ENCODE data around the gene DNAH12.

Gene DNAH12

GRCh38 chr3:57557085-57557537, 13.0 kb upstream of the DNAH12 start:
- Histone ChIP-seq H3K27me3 (ENCODE audit: insufficient read depth, low read length, poor library complexity, severe bottlenecking) (no peaks in the 10 kb centered on the region), H3F3A (ENCODE audit: low read depth) (no peaks in the 10 kb centered on the region), H3K4me2 (ENCODE audit: low read depth, low read length, poor library complexity, severe bottlenecking) (peak overlapping the region; percentile 100), H3K9me2 (replicated peaks; ENCODE audit: low read depth, low read length) (no peaks in the 10 kb centered on the region), H4K20me1 (ENCODE audit: insufficient read depth, low read length, poor library complexity, severe bottlenecking) (peaks cover 27% of the 10 kb centered on the region), H3K79me2 (ENCODE audit: insufficient read depth, low read length) (peaks cover 58% of the 10 kb centered on the region), H3K9ac (ENCODE audit: low read depth, low read length, poor library complexity, severe bottlenecking) (peak overlapping the region; percentile 88), H3K9me3 (ENCODE audit: insufficient read depth, low read depth, low read length) (no peaks in the 10 kb centered on the region), H3K4me3 (ENCODE audit: low read length, poor library complexity, severe bottlenecking) (peak overlapping the region; percentile 97), H3K4me1 (ENCODE audit: insufficient read depth, low read length, poor library complexity, severe bottlenecking) (peaks cover 42% of the 10 kb centered on the region), H3K36me3 (ENCODE audit: insufficient read depth, low read length) (no peaks in the 10 kb centered on the region), H2AFZ (ENCODE audit: low read length) (peak overlapping the region; percentile 99; the same call in 1 of the 2 replicates)
- TF ChIP-seq CTCF (conservative IDR thresholded peaks at IDR 0.05; ENCODE audit: low read length) (no peak), EZH2phosphoT487 (IDR thresholded peaks at IDR 0.05; ENCODE audit: borderline replicate concordance) (no peak)

GRCh38 chr3:57556459-57557084, 12.4 kb upstream of the DNAH12 start:
- H4K20me1 ChIP-seq (ENCODE audit: insufficient read depth, low read length, poor library complexity, severe bottlenecking), result peaks cover 27% of the 10 kb centered on the region
- peaks cover 53% of the 10 kb centered on the region for H3K79me2 ChIP-seq (ENCODE audit: insufficient read depth, low read length)
- peak overlapping the region; percentile 97 for H3K4me3 ChIP-seq (ENCODE audit: low read length, poor library complexity, severe bottlenecking)
- H3K36me3 ChIP-seq (ENCODE audit: insufficient read depth, low read length), result no peaks in the 10 kb centered on the region
- H3K4me2 ChIP-seq (ENCODE audit: low read depth, low read length, poor library complexity, severe bottlenecking), result peak overlapping the region; percentile 100
- H3K9ac ChIP-seq (ENCODE audit: low read depth, low read length, poor library complexity, severe bottlenecking), result peak overlapping the region; percentile 88
- H3F3A ChIP-seq (ENCODE audit: low read depth), result no peaks in the 10 kb centered on the region
- no peaks in the 10 kb centered on the region for H3K27me3 ChIP-seq (ENCODE audit: insufficient read depth, low read length, poor library complexity, severe bottlenecking)
- no peaks in the 10 kb centered on the region for H3K9me2 ChIP-seq (replicated peaks; ENCODE audit: low read depth, low read length)
- H2AFZ ChIP-seq (ENCODE audit: low read length), result peak overlapping the region; percentile 99
- H3K4me1 ChIP-seq (ENCODE audit: insufficient read depth, low read length, poor library complexity, severe bottlenecking), result peaks cover 37% of the 10 kb centered on the region
- no peaks in the 10 kb centered on the region for H3K9me3 ChIP-seq (ENCODE audit: insufficient read depth, low read depth, low read length)
- no peak for TF ChIP-seq CTCF (conservative IDR thresholded peaks at IDR 0.05; ENCODE audit: low read length)
- no peak for TF ChIP-seq EZH2phosphoT487 (IDR thresholded peaks at IDR 0.05; ENCODE audit: borderline replicate concordance)

- H3K4me1 ChIP-seq (ENCODE audit: insufficient read depth, low read length, poor library complexity, severe bottlenecking), result peaks cover 33% of the 10 kb centered on the region
- H3K9ac ChIP-seq (ENCODE audit: low read depth, low read length, poor library complexity, severe bottlenecking), result peak within 1 kb of the TSS; percentile 88
- H3F3A ChIP-seq (ENCODE audit: low read depth), result no peaks in the 10 kb centered on the region
- H3K9me2 ChIP-seq (replicated peaks; ENCODE audit: low read depth, low read length), result no peaks in the 10 kb centered on the region
- H3K79me2 ChIP-seq (ENCODE audit: insufficient read depth, low read length), result peaks cover 48% of the 10 kb centered on the region
- H3K4me3 ChIP-seq (ENCODE audit: low read length, poor library complexity, severe bottlenecking), result peak within 1 kb of the TSS; percentile 97
- no peak for TF ChIP-seq CTCF (conservative IDR thresholded peaks at IDR 0.05; ENCODE audit: low read length)
- TF ChIP-seq EZH2phosphoT487 (IDR thresholded peaks at IDR 0.05; ENCODE audit: borderline replicate concordance), result no peak
- peaks cover 27% of the 10 kb centered on the region for H4K20me1 ChIP-seq (ENCODE audit: insufficient read depth, low read length, poor library complexity, severe bottlenecking)
- H2AFZ ChIP-seq (ENCODE audit: low read length), result peak within 1 kb of the TSS; percentile 99
- peak within 1 kb of the TSS; percentile 100 for H3K4me2 ChIP-seq (ENCODE audit: low read depth, low read length, poor library complexity, severe bottlenecking)
- H3K9me3 ChIP-seq (ENCODE audit: insufficient read depth, low read depth, low read length), result no peaks in the 10 kb centered on the region
- H3K36me3 ChIP-seq (ENCODE audit: insufficient read depth, low read length), result no peaks in the 10 kb centered on the region
- no peaks in the 10 kb centered on the region for H3K27me3 ChIP-seq (ENCODE audit: insufficient read depth, low read length, poor library complexity, severe bottlenecking)
Observed at GRCh38 chr3:57555738-57556458, 11.8 kb upstream of the DNAH12 start, which contains the start of gene PDE12. Gene PDE12, plus strand, starts transcription at chr3:57556274. Its CDS starts 106 bp downstream, at chr3:57556380.
